ENCODE data around the gene CST7.

Gene CST7

DNA sequence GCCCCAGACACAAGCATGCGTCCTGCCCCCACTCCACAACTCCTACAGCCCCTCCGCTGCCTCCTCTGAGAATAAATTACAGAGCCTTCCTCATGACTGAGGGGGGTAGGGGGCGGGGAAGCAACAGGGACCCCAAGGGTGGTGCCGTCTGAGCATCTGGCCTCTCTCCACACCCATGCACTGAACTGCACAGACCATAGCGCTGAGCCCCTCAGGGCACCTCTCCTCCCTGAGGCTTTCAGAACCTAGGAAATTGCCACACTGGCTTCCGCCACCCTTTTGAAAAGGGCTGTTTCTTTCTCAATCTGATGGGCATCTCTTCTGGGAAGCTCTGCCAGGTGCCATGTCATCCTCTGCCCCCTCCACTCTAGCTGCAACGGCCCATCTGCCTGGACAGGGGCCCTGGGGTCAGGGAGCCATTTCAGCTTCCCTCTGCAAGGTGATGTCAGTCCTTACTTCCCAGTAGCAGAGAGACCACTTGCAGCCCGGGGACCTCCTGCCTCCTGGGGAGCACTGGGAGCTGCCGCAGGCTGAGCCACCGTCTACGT is 2.5 kb downstream of the CST7 start:
- no peak for DNase-seq

DNA sequence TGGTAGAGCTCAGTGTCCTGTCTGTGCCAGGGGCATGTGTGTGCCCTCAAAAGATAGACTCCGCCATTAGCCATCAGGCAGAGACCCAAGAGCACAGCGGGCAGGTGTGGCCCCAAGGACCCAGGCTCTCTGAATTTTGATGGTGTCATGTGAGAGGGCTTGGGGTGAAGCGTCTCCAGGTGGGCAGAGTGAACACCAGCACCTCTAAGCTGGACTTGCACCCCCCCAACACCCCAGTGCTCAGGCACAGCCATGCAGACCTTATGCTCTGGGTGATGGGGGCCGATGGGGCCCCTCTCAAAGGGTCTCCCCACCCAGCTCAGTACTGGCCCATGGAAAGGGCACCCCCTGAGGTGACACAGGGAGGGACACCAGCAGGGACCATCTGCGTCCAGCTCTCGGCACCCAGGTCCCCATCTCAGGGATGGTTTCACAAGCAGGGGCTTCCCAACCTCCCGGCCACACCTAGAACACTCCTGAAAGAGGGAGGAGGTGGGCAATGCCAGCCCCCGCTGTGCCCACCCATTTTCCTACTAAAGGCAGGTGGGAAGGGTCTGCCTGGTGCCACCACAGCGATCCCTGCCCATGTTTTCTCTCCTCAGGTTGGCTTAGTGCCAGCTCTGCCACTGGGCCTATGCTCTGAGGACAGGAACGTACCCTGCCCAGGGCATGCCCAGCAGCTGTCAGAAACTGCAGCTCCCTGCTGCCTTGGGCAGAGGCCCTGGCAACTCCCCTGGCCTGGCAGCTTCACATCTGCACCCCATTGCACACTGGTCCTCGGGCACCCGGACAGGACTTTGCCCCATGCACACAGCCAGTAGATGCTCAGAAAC is 3.5 kb downstream of the CST7 start:
- DNase-seq, result no peak

DNA sequence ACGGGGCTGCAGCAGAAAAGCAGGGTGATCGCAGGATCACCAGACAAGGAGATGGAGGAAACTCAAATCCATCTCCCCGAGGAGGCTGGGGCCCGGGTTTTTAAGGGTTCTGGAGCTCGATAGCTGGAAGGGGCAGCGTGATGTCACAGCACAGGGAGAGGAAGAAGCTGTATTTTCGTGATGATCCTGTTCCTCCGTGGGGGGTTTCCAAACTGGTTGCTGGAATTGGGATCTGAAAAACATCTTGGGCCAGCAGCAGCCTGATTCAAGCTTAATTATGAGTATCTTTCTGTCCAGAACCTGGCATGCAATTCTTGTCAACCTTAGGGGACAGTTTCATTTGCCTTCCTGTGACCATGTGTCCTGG is 4.1 kb downstream of the CST7 start:
- DNase-seq, result no peak

DNA sequence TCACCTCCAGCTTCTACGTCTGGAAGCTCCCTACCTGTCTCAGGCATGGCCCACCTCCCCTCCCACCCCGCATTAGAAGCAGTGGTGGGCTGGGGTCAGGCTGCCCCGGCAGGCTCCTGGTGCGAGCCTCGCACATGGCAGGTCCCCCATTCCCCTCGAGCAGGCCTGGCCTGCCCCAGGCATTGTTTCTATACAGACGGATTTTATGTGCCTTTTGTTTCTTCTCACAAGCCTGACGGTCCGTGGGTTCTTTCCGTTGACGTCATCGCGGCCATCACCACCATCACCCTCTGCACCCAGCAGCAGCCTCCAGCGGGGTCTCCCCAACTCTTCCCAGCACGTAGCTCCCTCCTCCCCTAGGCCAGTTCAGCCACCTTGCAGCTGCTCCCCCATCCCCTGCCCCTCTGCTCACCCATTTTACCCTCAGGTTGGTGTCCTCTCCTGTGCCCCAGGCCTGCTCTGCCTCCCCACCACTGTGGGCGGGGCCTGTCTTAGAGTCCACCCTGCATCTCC is 4.6 kb downstream of the CST7 start:
- no peak for DNase-seq

DNA sequence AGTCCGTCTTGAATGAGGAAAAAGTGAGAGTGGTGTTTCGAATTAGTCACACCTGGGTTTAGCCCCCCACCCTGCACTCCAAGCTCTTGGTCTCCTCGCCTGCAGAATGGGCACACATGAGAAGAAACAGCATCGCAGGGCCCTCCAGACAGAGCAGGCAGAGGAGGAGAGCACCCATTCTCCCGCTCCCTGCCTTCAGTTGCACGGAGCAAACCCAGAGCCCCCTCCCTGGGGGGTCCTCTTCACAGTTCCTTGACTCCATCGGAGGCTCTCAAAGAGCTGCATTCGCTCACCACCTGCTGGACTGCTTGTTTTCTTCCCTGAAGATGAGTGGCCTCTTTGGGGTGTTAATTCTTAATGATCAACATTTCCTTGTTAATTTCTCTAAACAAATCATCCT is 5.1 kb downstream of the CST7 start:
- DNase-seq, result no peak

DNA sequence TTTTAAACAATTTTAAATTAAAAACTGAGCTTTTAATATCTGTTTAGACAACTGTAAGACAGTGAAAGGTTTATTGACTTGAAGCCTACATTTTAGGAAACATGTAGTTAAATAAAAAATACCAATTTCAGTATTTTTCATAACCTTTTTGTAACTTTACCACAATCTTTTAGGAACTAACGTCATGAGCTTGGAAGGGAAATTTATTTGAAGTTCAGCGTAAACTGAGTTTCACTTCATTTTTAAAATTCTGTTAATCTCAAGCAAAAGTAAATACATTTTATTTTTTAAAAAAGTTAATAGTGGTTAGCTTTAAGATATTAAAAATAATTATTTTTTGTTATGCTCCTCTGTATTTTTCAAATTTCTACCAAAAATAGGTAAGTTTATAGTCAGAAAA is 5.5 kb downstream of the CST7 start:
- no peak for DNase-seq

DNA sequence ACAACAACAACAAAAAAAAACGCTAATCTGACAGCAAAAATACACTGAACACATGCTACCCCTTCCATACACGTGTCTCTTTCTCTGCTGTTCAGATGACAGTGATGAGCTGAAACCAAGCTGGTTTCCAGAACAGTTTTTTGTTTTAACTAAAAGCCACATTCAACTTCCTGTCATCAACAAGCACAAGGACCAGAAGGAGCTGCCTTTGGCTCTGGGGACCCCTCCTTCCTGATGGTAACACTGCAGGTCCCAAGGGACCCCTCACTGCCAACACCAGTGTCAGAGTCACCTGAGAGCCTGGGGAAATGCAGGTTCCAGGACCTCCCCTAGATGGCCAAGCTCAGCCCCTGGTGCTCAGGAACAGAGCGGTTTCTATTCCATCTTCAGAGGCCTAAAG is 6.0 kb downstream of the CST7 start:
- DNase-seq, result no peak

DNA sequence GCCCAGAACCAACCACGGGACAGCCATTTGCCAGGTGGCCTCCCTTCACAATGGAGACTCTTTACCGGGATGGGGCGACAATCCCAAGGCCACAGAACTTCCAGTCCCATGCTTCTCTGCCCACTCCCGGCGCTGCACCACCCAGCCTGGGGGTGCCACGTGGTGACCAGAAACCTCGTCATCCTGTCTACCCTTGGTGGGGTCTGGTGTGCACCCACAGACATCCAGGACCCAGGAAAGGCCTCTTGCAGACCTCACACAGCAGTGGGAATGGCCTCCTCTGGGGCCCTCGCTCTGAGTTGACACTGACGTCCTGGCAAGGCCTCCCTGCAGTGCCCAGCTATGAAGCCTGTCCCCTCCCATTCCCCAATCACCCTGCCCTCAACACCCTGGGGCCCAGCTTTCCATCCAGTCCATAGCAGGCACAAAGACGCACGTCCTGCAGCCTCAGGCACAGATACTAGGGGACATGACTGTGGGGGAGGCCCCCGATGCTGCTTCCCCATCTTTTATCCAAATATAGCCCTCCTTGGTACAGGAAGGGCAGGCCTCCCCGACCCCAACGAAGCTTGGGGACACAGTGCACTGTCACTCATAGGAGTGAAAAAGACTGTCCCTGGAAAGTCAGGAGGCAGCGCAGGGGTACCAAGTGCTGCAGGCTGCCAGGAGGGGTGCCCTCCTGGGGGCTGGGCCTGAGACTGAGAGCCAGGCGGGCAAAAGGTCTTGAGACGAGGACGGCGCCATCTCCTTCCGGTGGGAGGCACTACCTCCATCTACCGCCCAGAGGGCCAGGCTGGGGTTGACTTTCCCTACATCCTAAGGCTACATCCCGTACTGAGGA is 7.2 kb downstream of the CST7 start:
- no peak for DNase-seq

DNA sequence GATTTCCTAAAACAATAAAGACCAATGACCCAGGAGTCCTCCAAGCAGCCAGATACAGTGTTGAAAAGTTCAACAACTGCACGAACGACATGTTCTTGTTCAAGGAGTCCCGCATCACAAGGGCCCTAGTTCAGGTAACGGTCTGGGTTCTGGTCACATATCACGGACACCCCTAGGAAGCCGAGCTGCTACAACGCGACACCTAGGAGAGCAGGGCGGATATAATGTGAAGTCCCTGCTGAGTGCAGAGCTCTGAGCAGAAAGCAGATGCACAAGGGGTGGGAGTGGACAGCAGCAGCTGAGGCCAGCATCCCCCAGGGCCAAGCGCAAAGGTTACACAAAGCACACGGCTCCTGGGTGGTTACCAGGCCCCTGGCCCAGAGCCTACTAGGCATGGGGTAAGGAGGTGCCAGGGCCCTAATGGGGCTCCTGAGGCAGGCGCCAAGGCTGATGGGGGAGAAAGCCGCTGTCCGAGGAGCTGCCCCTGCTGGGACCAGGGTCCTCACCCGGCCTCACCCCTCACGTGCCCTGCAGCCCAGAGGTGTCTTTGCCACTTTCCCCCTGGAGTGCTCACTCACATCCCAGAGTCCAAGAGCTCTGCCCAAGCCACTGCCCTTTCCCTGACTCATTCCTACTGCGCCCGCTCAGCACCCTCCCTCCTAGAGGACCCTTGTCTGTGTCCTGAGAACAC is 8.4 kb downstream of the CST7 start:
- DNase-seq, result no peak

DNA sequence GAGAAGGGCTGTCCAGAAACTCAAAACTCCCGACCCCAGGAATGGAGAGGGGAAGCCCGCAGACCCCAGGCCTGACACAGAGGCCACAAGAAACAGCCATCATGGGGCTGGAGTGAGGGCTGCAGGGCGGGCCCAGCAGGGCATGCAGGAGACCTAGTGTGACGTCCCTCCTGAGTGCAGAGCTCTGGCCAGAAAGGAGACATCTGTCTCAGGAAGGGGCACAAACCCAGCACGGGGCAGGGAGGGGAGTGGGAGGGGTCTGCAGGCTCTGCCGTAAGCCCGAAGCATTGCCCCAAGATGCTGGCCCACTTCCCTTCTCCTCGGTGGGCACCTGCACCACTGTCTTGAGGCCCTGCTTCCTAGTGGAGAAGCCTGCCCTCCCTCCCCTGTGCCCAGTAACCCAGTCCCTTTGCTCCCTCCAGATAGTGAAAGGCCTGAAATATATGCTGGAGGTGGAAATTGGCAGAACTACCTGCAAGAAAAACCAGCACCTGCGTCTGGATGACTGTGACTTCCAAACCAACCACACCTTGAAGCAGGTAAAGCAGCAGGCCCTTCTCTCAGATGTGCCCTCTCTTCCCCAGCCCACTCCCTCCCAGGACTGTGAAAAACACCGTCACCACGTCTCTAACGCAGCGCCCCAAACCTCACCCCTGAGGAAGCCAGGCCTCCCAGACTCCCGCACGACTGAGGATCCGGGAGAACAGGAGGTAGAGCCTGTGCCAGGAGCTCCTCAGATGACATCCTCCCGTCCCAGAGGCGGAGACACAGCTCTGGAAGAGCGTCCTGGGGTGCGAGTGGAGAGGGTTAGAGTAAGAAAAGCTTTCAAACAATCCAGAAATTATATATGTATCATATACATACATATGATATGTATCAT is 9.7 kb downstream of the CST7 start:
- no peak for DNase-seq

DNA sequence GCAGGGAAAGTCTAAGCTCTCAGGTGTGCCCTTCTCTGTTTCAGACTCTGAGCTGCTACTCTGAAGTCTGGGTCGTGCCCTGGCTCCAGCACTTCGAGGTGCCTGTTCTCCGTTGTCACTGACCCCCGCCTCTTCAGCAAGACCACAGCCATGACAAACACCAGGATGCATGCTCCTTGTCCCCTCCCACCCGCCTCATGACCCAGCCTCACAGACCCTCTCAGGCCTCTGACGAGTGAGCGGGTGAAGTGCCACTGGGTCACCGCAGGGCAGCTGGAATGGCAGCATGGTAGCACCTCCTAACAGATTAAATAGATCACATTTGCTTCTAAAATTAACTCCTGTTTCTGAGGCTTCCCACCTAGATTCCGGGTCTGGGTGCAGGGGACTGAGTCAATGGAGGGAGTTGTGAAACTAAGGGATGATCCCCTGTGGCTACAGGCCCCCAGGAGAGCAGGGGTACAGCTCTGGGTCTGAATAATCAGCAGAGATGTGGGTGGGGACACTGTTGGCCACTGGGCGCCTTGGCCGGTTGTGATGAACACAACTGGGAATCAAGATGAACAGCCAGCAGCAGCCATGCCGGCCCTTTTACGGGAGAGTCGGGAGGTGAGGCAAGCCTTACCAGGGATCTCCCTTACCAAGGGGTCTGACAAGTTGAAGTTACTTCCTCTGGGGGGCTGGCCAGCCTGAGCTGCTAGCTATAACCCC is 10.7 kb downstream of the CST7 start:
- DNase-seq, result no peak

DNA sequence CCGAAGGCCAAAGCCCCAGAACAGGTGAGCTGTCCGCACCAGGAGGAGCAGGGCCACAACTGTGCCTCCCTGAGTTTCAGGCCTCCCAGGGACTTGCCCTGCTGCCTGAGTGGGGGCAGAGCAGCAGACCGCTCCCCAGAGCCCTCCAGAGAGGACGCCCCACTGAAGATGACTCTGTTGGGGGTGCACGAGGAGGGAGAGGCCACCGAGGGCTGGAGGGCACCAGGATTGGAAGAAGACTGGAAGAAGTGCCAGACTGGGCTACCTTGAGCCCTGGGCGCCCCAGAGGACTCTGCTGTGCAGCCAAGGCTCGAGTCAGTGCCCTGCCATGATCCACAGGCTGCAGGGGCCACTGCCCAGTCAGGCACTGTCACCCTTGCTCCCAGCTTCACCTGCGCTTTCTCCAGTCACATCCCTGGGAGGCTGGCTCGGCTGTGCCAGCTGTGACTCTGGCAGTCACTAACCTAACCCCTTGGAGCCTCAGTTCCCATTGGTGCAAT is 11.3 kb downstream of the CST7 start:
- DNase-seq, result no peak

DNA sequence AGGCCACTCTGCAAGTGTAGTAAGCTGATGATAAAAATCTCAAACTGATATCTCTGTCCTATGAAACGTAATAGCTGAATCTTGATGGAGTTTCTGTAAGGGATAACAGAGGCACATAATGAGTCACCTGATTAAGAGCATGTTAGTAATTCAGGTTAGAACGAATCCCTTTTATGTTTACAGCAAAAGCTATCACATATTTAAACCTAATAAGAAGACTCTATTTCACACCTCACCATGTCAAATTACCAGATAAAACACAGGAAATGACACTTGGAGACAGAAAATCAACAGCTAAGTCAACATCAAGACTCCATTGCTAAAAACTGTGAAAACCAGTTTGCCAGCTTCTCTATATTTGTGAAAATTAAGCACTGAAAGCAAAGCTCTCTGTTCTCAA is 11.8 kb downstream of the CST7 start:
- no peak for DNase-seq

DNA sequence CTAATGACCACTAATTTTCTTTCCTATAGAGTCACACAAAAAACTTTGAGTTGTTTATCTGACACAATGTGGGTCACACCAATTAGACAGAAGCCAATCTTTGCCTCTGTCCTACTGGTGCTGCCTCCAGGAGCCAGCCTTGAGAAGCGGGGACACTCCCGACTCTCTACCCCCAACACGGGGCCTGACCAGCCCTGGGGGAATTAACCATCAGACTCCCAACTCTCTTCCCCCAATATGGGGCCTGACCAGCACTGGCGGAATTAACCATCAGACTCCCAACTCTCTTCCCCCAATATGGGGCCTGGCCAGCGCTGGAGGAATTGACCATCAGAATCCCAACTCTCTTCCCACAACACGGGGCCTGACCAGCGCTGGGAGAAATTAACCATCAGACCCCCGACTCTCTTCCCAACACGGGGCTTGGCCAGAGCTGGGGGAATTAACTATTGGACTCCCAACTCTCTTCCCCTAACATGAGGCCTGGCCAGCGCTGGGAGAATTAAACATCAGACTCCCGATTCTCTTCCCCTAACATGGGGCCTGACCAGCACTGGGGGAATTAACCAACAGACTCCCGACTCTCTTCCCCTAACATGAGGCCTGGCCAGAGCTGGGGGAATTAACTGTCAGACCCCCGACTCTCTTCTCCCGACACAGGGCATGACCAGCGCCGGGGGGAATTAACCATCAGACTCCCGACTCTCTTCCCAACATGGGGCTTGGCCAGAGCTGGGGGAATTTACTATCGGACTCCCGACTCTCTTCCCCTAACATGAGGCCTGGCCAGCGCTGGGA is 12.5 kb downstream of the CST7 start:
- no peak for DNase-seq

DNA sequence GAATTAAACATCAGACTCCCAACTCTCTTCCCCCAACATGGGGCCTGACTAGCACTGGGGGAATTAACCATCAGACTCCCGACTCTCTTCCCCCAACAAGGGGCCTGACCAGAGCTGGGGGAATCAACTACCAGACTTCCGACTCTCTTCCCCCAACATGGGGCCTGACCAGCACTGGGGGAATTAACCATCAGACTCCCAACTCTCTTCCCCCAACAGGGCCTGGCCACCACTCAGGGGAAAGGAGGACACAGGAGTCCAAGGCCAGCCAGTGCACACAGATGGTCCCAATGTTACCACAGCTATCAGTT is 13.1 kb downstream of the CST7 start:
- DNase-seq, result no peak

DNA sequence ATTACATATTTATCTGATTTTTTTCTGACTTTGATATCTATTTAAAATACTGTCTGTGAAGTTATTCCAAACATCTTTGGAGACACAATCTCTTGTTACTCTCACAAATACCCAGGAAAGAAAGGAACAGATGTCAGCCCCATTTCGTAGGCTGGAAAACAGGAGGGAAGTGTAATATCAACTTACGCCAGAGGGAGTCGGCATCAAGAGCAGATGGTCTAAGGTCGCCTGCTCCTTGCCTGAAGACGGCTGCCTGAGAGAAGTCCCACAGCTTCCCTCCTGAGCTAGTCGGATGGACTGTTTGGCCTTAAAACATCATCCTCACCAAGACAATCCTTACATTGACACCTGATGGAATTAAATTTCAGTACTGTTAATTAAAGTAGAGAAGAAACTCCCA is 13.4 kb downstream of the CST7 start:
- DNase-seq, result no peak

DNA sequence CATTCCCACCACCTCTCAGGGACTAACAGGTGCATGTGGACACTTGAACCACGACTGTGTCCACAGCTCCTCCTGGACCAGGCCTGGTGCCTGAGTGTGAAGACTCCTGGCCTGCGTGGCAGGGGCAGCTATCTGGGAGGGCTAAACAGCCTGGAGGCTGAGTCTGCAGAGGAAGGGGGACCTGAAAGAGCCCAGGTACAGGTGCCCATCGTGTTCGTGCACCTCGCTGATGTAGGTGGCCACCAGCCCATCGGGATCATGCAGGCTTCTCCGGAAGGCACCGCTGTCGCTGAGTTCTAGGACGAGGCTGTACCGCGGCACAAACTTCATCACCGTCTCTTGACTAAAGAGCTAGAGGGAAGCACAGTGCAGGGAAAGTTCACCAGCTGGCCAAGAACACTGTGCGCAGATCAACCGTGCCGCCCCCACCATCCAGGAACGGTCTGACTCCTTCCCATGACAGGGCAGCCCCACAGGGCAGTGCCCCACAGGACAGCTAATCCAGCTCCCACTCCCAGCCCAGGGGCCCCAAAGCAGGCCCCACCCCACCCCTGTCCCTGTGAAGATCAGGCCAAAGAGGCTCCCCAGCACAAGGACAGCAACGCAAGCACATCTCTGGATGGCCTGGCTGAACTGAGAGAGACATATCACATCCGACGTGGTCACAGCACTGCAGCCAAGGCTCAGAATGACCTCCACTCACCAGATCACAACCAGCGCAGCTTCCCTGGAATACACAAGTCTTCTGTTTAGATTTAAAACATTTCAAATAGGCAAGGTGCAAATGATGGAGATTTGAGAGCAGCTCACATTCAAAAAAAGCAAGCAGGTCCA is 14.8 kb downstream of the CST7 start:
- DNase-seq, result no peak

DNA sequence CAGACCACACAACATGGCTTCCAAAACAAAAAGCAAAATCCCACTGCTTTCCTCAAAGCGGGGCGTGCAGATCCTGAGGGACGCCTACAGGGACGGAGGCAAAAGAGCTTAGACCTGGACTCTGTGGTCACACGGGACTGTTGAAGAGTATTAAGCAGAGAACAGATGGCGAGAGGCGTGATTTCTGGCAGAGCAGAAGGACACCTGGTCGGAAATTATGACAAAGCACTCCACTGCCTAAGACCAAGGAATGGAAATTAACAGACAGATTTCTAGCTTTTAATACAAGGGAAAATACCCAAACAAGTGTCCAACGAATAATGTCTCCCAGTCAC is 15.4 kb downstream of the CST7 start:
- DNase-seq, result no peak

DNA sequence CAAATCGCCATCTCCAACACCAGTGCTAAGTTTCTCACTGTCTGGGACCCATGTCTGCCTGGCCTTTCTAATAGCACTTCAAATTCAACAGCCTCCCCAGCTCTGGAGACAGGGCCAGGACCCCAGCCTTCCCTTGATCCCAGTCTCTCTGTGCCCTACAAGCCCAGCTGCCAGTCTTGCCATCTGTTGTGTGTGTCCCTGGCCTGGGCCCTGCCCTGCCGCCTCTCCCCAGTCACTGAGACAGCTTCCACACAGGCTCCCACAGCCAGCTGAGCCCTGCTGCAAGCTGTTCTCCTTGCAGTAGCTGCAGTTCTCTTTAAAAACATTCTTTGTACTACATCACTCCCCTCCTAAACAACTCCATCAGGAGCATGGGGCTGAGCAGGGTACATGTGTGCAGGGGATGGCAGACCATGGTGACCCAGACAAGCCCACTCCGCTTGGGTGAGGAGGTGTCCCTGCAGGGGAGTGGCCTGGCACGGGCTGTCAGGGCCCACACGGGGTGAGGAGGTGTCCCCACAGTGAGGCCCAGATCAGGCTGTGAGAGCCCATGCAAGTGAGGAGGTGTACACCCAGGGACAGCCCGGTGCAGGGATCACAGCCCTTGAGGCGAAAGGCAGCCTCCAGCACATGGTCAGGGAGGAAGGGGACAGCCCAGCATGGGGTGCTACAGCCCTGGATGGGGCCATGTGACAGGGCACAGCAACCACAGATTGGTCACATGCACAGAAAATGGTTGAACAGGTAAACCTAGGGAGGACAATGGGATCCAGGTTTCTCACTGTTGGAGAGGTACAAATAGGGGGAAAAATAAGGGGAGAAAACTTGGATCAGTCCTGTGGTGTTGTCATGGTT is 16.2 kb downstream of the CST7 start:
- no peak for DNase-seq

Measured in activated naive CD4-positive, alpha-beta T cell treated with Interleukin-2 at 50 U/mL for 16 hours (primary cell).